Activated CD4-positive, alpha-beta T cell treated with anti-CD3 and anti-CD28 coated beads, Interleukin-2, Interleukin-4, amounts not matched to agents 100 ng/mL and 50 ng/mL, durations not matched to agents 16 hours and 8 hours (primary cell): ENCODE data around the gene WIPF3.
"Not testable (repeated sequence)": the region's sequence is repeated elsewhere in the genome, so short reads cannot be mapped to it uniquely, and the experiment has no call there.

Experiments
- DNase-seq: peaks from one replicate; pipeline ENCODE4 v3.0.0-alpha.2; 2020; ENCODE audit warnings: low spot score

Gene WIPF3

GRCh38 chr7:29881724-29882123, 75.4 kb downstream of the WIPF3 start:
- DNase-seq, result no peak

- no peak for DNase-seq
These were observed 76.2 kb downstream of the WIPF3 start for GRCh38 chr7:29882481-29882880.

- no peak for DNase-seq
These were observed 77.4 kb downstream of the WIPF3 start for GRCh38 chr7:29883462-29884398.

- no peak for DNase-seq
These were observed 78.3 kb downstream of the WIPF3 start for GRCh38 chr7:29884399-29885272.

GRCh38 chr7:29885626-29886025, 79.3 kb downstream of the WIPF3 start:
- no peak for DNase-seq

- DNase-seq, result no peak
These were observed 80.5 kb downstream of the WIPF3 start for GRCh38 chr7:29886827-29887226.

- no peak for DNase-seq
These were observed 81.7 kb downstream of the WIPF3 start for GRCh38 chr7:29888006-29888405.

- DNase-seq, result no peak
These were observed 83.0 kb downstream of the WIPF3 start for GRCh38 chr7:29889288-29889687.

- no peak for DNase-seq
These were observed 83.9 kb downstream of the WIPF3 start for GRCh38 chr7:29890251-29890650.

- DNase-seq, result not testable (repeated sequence)
These were observed 84.5 kb downstream of the WIPF3 start for GRCh38 chr7:29890786-29891185.

- DNase-seq, result no peak
These were observed 85.5 kb downstream of the WIPF3 start for GRCh38 chr7:29891766-29892165.

GRCh38 chr7:29892231-29892630, 85.9 kb downstream of the WIPF3 start:
- no peak for DNase-seq

- DNase-seq, result no peak
These were observed 87.2 kb downstream of the WIPF3 start for GRCh38 chr7:29893351-29893965.

- no peak for DNase-seq
These were observed 87.9 kb downstream of the WIPF3 start for GRCh38 chr7:29894256-29894655.

- no peak for DNase-seq
These were observed 89.3 kb downstream of the WIPF3 start for GRCh38 chr7:29895559-29895958.

GRCh38 chr7:29896685-29897411, 90.5 kb downstream of the WIPF3 start:
- DNase-seq, result no peak

- no peak for DNase-seq
These were observed 92.0 kb downstream of the WIPF3 start for GRCh38 chr7:29898301-29898700.

- no peak for DNase-seq
These were observed 94.4 kb downstream of the WIPF3 start for GRCh38 chr7:29900745-29901144.

GRCh38 chr7:29906200-29907022, 100.1 kb downstream of the WIPF3 start:
- DNase-seq, result no peak

GRCh38 chr7:29914180-29914579, 107.9 kb downstream of the WIPF3 start:
- DNase-seq, result no peak
